Pancreas (tissue), 10 donors: ENCODE measurements around the gene COPS7B. TPM values are rescaled to one million over a fixed set of nuclear protein-coding genes. Genes with fewer than 3 reads are reported as not detected.

Source experiments
- ATAC-seq, 4 donors: fragments of 200-7000 bp; cut with Tn5 transposase; one replicate each; pipeline versions ENCODE4 v1.8.0 to v1.9.1; 2020; ENCODE audit warnings: mild to moderate bottlenecking in 4 of 4, moderate library complexity in 4 of 4
- DNase-seq, 6 donors: peaks; one replicate each; pipeline ENCODE4 v3.0.0-alpha.2; 2020
- FAIRE-seq: peaks from 2 replicates; lab custom pipeline; 2012; peaks lifted over from hg19 to GRCh38; lab: Jason Lieb, UNC
- H3K27ac ChIP-seq, 4 donors: fragments of 200-600 bp; sonication (generic); 1 replicate in 3 of 4; 2 replicates in 1 of 4; pipeline versions ENCODE4 v1.5.0 to v1.8.0; 2020
- H3K27me3 ChIP-seq, 4 donors: fragments of 200-600 bp; one replicate each; pipeline ENCODE4 v1.8.0; 2021
- H3K36me3 ChIP-seq, 3 donors: fragments of 200-600 bp; sonication (generic) in 1 of 3; one replicate each; pipeline versions ENCODE4 v1.5.0 to v1.8.0; 2020 to 2021
- H3K4me1 ChIP-seq, 3 donors: fragments of 200-600 bp; one replicate each; pipeline ENCODE4 v1.8.0; 2021
- H3K4me3 ChIP-seq, 4 donors: fragments of 200-600 bp; sonication (generic) in 2 of 4; one replicate each; pipeline versions ENCODE4 v1.5.0 to v1.8.0; 2020 to 2021
- H3K9me3 ChIP-seq, 4 donors: fragments of 200-600 bp; one replicate each; pipeline ENCODE4 v1.8.0; 2021
- CTCF ChIP-seq, 4 donors: fragments of 200-600 bp; sonication (generic) in 3 of 4; IDR thresholded peaks; one replicate each; pipeline versions ENCODE4 v1.5.0 to v1.8.0; 2021; ENCODE audit warnings: antibody characterized with exemption in 4 of 4
- WGBS, 2 donors: extraction: QIAGEN DNeasy Blood & Tissue Kit; methylation state at CpG; one replicate each; pipeline ENCODE4 v1.1.7; 2013; 5-methylcytosine and 5-hydroxymethylcytosine counted together
- intact Hi-C, 3 donors: fragments of 100-400 bp; cut with DNase I; formaldehyde crosslinking; loops; one replicate each; pipeline versions ENCODE4 v1.11.1 to v1.14.2; 2022
- polyA plus RNA-seq, 2 donors: library from polyadenylated mRNA; stranded (reverse); fragments of 200-250 nt; gene quantifications; one replicate each; pipeline ENCODE4 v1.2.3, GENCODE V29; 2013
- total RNA-seq, 6 donors: library from RNA; stranded (reverse); fragmentation: NEBNext Ultra II Directional in 4 of 6; extraction: Animal tissue kit (Norgen Biotek cat#: 25700) in 4 of 6; gene quantifications; one replicate each; pipeline versions ENCODE4 v1.2.1 to v1.2.4, GENCODE V29; 2021 to 2023
- donor health status: healthy with polysubstance abuse.
- donor health status: DM: no; HTN: no; CAD: no; lungs with moderate emphysema.
- donor health status: DM: no; HTN: no; CAD: no.
- donor health status: control.
- donor health status: control.
- donor health status: Bipolar disorder and iron deficiency.
- donor health status: DM: yes; HTN: yes; CAD: no.
- donor health status: DM: no; HTN: no; CAD: no.
- donor health status: DM: no; HTN: no; CAD: no.
- donor health status: DM: yes; HTN: yes; CAD: no.

Gene COPS7B
- total and polyA plus RNA-seq, 8 donors = 7.9 to 22.5 (median 11.2) TPM

DNA sequence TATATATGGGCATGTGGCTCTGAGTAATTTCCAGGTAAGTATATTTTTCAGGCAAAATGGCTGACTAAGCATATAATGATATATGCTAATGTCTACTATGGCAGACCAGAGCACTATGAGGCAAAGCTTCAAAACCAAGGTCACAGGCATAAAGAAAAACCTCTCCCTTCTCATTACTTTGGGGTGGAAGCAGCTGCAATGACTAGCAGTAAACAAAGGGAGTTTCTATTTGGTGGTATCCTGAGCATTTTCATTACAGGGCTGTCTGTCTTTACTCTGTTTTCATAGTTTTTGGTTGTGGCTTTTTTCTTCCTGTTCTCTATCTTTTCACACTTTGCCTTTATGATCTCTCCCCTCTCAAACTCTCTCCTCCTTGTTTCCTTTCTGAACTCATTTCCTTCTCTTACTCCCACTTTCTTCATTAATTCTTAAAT lies 20.7 kb upstream of the COPS7B start:
- DNase-seq (no peak), ATAC-seq (no peak), FAIRE-seq (no peak)
- Histone ChIP-seq H3K9me3 (no peaks in the 10 kb centered on the region), H3K4me3 (no peak overlapping the region), H3K27ac (no peak overlapping the region), H3K27me3 (no peaks in the 10 kb centered on the region), H3K36me3 (no peaks in the 10 kb centered on the region), H3K4me1 (no peaks in the 10 kb centered on the region)
- no peak for TF ChIP-seq CTCF (IDR thresholded peaks at IDR 0.05)
- intact Hi-C loops = no loop called here

DNA sequence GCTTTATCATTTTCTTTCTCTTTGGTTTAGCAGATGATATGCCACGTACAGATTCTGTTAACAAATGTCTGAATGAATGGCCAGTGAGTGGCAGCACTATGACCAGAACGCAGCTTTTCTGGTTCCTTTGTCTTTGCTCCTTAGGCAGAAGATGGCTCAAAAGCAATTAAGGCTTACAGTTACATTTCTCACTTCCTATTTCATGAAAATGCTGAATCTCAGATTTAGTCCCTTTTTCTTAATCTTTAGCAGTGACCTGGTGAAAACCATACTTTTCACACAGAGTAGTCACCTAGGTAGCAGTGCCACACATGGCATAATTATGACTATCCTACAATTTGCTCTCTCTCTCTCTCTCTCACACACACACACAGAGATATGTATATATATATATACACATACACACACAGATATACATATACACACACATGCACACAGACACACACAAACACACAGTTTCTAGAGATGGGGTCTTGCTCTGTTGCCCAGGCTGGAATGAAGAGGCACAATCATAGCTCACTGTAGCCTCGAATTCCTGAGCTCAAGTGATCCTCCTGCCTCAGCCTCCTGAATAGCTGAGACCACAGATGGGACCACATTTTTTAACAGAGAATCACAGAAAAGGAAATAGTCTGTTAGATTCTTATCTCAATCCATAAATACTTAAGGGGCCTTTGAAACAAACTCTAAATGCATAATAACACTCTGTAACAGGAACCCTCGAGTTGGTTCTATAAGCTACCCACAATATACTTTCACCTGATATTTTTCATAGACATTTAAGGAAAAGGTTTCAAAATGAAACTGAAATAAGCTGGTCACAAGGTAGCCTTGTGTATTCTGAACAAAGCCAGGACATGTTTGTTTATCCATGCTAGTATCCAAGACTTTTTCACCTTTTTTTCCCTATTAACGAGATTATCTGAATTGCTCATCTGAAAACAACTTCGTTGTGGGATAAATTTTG lies 16.8 kb upstream of the COPS7B start:
- FAIRE-seq (no peak), ATAC-seq (no peak)
- H3K27me3 ChIP-seq = no peaks in the 10 kb centered on the region

GRCh38 chr2:231780123-231780908 lies 5.9 kb upstream of the COPS7B start:
- TF ChIP-seq CTCF (IDR thresholded peaks at IDR 0.05) = no peak
- Histone ChIP-seq H3K4me1 (peaks cover 0 to 15% (median 15%) of the 10 kb centered on the region in 3 donors), H3K36me3 (no peaks in the 10 kb centered on the region), H3K9me3 (no peaks in the 10 kb centered on the region), H3K27me3 (no peaks in the 10 kb centered on the region), H3K27ac (peak overlapping the region in 2 of 4 donors; percentile 33 to 67), H3K4me3 (peak overlapping the region; percentile 51 to 98 (median 78))
- ATAC-seq (no peak), DNase-seq (peak in 5 of 6 donors; percentile 24 to 56 (median 35)), FAIRE-seq (no peak)
- intact Hi-C loops = no loop called here
- 10% methylated on average over 45 to 51 of the region's 51 CpGs for WGBS, 2 donors

More for the DNA sequence above, 16.8 kb upstream of the COPS7B start:
- no peak for TF ChIP-seq CTCF (IDR thresholded peaks at IDR 0.05)
- 76 to 83% methylated on average over 6 of the region's 6 CpGs for WGBS, 2 donors
- H3K4me3 ChIP-seq = no peak overlapping the region
- H3K36me3 ChIP-seq = no peaks in the 10 kb centered on the region
- no peak for DNase-seq
- no peak overlapping the region for H3K27ac ChIP-seq
- intact Hi-C loops = no loop called here
- no peaks in the 10 kb centered on the region for H3K4me1 ChIP-seq
- no peaks in the 10 kb centered on the region for H3K9me3 ChIP-seq

- Histone ChIP-seq H3K4me3 (peak within 1 kb of the TSS; percentile 51 to 98 (median 78)), H3K9me3 (no peaks in the 10 kb centered on the region), H3K27me3 (no peaks in the 10 kb centered on the region), H3K27ac (peak within 1 kb of the TSS; percentile 28 to 91 (median 58)), H3K4me1 (peaks cover 0 to 21% (median 19%) of the 10 kb centered on the region in 3 donors), H3K36me3 (no peaks in the 10 kb centered on the region)
- no peak for FAIRE-seq
- peak; percentile 94 to 97 (median 96) for ATAC-seq
- 0 to 1% methylated on average over 43 to 67 of the region's 67 CpGs for WGBS, 2 donors
- peak; percentile 96 to 98 (median 98) for DNase-seq
- intact Hi-C loops = no loop called here
- no peak for TF ChIP-seq CTCF (IDR thresholded peaks at IDR 0.05)
Observed at GRCh38 chr2:231780909-231781797, 5.1 kb upstream of the COPS7B start, which contains the start of gene PDE6D. Gene PDE6D (minus strand): TSS chr2:231781282. CDS start chr2:231781114, 168 bp downstream.
